Ammon's horn (tissue), 1 donor: ENCODE results near the gene APBA2.

Experiments used
- DNase-seq: peaks from one replicate; pipeline ENCODE4 v3.0.0-alpha.2; 2016; ENCODE audit warnings: low spot score

Gene APBA2

DNA sequence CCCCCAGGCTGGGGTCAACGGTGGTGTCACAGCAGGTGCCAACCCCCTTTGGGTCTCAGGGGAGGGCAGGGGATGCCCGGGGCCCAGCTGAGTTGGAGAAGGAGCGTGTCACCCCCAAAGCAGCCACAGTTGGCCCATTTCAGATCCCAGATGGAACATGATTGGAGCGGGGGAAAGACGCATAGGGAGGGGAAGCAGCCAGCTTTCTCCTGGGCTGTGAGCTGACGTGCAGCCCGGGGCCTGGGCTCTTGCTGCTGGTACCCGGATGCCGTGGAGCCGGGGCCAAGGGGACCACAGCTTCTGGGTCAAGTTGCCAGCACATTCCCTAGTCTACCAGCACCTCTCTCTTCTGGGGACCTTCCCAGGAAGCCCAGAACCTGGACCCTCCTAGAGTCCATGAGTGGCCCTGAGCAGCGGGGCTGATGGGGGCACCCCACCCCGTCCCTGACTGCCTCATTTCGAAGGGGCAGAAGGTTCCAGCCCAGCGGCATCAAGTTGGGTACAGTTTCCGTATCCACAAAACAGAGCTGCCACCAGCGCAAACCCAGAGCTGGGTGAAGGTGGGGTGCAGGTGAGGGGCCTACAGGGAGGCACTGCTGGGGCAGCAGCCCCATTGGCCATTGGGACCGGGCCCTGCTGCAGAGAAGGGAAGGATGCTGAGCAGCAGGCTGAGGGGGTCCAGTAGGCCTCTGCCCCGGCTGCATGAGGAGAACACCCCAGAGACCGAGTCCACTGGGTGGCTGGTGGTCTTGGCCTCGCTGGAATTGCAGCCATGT lies 235.0 kb downstream of the APBA2 start:
- no peak for DNase-seq

DNA sequence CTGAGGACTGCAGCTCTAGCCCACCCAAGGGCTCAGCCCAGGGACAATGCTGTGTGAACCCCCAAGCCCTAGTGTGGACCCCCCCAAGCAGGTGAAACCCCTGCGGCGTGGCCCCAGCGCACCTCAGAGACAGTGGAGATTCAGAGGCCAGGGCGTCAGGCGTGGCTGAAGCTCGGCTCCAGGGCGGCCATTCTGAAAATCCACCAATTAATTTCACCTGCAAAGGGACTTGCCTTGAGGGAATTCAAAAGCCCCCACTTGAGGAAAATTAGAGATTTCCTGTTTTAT lies 235.5 kb downstream of the APBA2 start:
- DNase-seq, result no peak

DNA sequence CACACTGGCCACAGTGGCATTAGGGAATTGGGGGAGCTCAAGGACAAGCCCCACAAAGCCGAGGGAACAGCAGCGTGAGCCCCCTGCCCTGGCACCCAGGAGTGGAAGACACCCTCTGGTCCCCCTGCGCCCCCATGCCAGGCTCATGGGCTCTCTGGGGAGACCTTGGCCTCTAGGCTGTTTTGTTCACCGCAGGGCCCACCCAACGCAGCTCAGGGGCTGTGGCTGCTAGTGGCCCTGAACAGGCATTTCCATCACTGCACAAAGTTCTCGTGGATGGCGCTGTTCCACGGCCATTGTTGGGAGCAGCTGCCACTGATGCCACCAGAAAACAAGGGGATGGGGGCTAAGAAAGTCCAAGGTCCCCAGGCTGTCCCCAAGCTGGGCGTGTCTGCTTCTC lies 236.1 kb downstream of the APBA2 start:
- no peak for DNase-seq

DNA sequence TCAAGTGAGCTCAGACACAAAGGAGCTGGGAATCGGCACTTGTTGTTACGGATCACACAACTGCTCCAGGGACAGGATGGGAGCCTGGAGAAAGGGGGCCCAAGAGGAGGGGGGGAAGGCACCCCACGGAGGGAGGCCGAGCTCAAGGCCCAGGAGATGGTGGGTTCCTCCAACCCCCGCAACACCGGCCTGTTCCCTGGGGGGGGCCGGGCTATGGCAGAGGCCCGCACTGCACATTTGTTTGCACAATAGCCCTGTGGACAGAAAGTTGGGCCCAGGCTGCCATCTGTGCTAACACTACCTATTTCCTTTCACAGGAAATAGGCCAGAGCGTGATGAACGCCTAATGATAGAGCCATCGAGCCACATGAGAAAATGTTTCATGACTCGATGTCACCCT lies 236.7 kb downstream of the APBA2 start:
- no peak for DNase-seq

DNA sequence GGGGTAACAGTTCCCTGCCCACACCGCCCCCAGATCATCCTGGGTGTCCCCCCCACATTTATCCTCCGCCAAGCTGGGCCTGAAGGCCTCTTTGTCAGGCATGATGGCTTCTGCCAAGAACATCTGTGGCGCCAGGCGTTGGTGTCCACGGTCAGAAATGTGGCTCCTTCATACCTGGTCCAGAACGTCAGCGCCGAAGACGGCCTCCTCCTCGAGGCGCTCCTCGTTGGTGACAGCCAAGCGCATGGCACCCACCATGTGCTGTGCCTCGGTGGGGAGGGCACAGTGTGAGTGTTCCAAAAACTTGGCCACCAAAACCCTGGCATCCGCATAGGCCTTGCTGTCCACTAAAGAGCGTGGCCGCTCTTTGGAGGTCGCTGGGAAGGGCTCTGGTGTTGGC lies 237.4 kb downstream of the APBA2 start:
- no peak for DNase-seq

DNA sequence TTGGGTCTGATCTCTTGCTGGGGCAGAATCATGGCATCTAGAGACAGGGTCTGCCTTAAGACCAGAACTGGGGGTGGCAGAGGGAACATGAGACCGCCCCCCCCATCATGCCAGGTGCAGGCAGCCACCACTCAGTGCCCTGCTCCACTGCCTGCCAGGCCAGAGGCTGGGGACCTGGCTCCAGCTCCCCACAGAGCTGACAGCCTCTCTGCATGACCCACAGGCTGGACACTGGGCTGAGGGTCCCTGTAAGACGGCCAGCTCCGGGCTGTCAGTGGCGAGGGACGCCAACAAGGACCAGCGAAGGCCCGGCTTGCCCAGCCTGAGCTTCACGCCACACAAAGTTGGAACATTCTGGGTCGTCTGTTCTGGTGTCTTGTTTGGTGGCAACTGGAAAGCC lies 238.2 kb downstream of the APBA2 start:
- no peak for DNase-seq

DNA sequence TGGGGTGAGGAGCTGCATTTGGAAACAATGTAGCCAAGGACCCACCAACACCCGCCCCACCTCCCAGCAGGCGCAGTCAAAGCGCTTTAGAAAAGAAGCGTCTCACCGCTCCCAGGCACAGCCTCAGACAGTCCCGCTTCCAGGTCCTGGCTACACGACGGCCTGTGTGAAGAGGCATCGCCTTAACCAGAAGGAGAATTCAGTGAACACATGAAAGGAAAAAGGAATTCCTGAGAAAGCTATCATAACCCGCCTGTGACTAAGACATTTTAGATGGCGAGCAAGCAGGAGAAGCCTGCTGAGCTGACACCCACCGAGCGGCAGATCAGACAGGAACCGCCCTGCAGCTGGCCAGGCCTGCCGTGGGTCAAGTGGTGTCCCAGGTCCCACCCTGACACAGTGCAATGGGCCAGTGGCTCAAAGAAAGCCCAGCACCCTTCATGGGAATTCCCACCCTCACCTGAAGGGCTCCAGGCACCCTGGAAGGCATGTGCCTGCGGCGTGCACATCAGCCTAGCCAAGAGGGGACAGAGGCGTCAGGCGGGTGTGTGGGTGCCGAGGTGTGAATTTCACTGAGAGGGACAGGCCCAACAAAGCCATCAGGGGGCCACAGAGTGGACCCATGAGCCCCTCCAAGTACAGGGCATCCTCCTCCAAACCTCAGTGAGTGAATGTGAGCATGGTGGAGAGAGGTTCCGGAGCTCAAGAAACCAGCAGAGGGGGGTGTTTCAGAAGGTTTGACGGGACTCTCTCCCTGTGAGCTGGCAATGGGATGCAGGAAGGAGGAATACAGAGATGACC lies 239.0 kb downstream of the APBA2 start:
- no peak for DNase-seq

DNA sequence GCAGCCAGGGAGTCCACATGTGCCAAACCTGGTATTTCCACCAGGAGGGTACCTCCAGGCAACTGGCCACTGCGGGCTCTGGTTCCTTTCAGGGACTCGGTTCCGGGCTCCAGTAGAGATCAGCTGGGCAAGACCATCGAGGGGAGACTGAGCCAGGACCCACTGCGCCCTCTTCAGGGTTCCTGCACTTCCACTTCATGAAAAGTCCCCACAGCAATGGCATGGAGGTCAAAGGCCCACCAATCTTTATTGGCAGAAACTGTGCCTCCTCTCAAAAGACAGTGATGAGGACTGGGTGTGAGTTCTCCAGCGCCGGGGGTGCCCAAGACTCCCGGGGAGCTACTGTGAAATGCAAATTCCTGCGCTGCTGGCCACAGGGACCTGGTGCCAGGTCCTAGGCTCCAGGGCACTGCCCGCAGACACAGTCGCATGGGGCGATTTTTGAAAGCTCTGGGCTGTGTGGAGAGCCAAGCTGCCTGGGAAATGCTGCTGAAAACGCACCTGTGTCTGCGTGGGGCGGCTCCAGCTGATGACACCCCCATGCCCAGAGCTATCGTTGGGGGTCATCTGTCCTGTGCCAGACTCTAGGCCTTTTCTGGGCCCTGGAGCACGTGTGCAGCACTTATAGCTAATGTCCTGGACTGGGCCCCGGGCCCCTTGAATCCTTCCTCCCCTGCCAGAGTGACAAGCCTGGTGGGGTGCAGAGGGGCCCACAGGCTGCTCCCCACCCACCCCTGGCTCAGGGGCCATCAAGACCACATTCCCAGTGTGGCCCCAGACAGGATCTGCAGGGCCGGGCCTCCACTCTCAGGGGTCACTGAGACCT lies 239.8 kb downstream of the APBA2 start:
- DNase-seq, result no peak

DNA sequence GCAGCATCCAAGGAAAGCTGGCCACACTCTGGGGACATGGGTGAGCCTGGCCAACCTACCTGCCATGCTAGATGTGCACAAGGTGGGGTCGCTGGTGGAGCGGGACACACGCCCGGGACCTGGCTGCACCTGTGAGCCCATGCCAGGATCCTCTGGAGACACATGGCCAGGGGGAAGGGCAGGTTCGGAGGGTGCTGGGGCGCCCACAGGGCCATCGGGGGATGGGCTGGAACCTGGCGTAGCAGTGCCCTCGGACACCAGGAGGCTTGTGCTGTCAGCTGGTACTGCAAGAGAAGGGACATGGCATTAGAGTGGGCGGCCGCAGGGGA lies 240.4 kb downstream of the APBA2 start:
- DNase-seq, result no peak

DNA sequence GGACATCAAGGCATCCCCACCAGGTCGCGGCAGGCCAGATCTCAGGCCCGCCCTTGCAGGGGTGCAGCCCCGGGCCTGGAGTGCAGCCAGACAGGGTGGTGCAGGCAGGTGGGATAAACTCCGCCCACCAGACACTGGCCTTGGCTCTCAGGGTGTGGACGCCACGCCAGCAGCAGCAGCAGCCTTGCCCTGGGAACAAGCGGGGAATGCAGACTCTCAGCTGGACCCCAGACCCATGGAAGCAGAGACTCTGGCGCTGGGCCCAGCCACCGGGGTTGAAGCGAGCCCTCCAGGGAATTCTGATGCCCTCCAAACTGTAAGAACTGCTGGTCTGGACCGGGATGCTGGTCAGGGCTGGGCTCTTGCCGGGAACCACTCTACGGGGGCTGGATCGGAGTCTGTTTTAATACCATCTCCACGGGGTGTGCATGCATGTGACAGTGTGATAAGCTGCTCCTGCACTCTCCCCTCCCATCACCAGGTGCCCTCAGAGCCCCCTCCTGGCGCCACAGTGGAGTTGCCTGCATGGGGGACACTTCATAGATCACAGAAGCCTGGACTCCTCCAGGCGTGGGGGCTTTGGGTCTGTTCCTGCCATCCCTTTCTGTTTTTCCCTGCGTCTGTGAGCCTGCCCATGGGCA lies 241.2 kb downstream of the APBA2 start:
- no peak for DNase-seq

DNA sequence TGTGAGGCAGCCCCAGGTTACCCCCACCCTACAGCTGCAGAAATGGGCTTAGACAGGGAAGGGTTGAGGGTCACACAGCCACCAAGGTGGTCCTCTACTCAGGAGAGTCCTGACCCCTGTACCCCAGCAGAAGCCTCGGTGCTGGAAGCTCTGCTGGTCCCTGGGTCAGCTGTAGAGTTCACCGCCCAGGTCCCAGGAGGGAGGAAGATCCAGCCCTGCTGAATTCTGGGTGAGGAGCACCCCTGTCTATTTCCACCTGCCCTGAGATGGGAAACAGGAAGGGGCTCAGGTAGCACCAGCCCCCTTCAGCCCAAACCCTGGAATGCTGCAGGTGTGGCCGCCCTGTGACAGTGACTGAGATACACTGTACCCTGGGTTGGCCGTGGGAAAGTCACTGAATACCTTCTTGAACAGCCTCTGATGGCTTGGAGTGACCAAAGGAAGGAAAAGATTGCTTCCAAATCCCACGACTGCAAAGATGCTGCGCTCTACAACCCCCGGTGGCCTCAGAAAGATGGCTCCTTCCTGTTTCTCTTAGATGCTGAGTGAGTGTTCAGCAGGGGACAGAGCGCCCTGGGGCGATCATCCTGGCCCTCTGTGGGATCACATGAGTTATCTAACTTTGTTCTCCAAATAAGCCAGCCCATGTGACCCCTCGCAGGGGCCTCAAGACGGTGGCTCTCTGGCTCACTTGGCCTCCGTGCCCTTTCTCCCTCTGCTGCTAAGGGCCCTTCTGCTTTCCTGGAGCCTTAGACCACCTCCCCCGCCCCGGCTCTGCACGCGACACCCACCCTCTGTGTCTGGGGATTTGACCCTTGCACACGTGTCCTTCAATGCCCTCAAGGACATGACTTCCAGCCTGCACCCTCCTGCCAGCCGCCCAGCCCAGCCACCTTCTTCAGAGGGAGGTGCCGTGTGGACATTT lies 242.0 kb downstream of the APBA2 start:
- DNase-seq, result no peak

DNA sequence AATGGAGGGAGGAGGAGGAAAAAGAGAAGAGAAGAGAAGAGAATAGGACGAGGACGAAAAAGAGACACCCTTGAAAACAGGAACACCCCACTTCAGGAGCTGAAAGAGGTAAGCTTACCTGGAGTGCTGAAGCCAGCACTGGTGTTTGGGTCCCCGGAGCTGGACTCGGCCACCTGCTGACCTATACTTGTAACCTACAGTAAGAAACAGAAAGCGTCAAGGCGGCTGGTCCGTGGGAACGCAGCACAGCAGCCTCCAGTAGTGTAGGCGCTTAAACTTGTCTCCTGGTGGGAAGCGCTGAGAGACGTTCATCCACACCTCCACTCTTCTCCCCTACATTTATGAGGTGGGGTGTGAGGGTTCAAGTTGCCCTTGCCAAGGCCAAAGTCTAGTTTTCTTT lies 242.9 kb downstream of the APBA2 start:
- DNase-seq, result no peak

DNA sequence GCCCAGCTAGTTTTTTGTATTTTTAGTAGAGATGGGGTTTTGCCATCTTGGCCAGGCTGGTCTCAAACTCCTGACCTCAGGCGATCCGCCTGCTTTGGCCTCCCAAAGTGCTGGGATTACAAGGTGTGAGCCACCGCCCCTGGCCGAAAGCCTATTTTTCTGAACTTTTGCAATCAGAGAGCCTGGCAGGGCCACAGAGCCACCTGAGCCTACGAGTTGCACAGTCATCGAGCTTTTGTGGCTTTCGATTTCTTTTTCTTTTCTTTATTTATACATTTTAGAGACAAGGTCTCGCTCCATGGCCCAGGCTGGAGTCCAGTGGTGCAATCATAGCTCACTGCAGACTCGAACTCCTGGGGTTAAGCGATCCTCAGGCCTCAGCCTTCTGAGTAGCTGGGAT lies 243.4 kb downstream of the APBA2 start:
- no peak for DNase-seq

DNA sequence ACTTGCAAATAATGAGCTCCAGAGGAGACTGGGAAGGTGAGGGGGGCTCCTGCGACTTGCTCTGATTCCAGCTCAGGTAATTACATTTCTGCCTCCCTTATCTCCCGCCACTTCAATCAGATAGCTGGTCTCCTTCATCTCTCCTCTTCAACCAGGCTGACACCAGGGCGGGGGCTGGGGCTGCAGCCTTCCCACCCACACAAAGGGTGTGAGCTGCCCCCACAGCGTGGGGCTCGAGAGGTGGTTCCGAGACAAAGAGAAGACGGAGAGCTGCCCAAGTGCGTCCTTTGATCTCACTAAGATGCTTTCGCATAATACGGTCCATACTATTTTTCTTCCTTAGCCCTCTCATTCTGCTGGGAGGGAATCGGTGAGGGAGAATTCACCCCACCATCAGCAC lies 244.2 kb downstream of the APBA2 start:
- DNase-seq, result no peak

DNA sequence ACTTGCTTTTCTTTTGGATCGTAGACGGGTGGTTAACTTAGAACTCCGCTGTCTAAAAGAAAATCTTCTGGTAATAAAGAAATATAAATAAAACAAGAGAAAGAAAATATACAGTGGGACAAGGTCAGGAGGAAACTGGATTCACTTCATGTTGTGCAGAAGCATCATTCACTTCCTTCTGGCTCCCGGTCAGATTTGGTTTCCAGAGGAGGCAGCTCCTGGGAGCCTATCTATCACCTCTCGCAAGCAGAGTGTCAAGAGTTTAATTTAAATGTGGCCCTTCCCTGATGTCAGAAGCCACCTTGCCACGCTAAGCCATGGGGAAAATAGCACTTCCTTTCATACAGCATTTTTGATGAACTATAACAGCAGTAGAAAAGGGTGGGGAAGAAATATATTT lies 244.7 kb downstream of the APBA2 start:
- no peak for DNase-seq

DNA sequence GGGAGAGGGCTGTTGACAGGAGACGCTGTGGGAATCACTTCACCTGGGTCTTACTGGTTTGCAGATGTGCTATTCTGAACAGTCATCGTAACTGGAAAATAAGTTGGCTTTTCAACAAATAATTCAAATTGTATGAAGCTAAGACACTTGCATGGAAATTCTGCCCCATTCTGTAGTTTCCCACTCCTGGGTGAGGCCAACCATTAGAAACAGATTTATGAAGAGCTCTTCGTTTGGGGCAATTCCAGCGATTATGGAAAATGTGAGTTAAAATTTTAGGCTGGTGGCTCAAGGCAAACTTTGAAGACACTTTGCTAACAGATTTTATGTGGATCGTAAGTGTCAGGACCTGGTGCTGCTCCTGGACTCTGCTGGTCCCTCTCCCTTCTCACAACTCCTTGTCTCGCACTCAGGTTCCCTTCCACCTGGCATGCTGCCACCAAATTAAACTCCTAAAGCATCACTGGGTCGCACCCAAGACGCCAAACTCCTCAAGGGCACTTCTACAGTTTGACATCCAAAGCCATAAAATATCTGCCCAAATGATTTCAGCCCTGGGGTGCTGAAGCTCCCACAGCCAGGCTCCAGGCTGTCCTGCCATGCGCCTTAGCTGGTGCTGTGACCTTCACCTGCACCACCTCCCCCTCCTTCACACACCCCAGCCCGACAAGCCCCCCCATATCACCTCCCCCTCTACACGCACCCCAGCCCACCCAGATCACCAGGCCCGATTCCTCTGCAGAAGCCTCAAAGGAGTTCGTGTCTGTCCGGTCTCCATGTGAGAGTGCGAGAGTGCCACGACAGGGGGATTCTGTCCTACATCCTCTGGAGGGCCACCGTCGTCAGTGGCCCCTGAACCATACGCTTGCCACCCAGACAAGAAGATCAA lies 245.4 kb downstream of the APBA2 start:
- DNase-seq, result no peak

DNA sequence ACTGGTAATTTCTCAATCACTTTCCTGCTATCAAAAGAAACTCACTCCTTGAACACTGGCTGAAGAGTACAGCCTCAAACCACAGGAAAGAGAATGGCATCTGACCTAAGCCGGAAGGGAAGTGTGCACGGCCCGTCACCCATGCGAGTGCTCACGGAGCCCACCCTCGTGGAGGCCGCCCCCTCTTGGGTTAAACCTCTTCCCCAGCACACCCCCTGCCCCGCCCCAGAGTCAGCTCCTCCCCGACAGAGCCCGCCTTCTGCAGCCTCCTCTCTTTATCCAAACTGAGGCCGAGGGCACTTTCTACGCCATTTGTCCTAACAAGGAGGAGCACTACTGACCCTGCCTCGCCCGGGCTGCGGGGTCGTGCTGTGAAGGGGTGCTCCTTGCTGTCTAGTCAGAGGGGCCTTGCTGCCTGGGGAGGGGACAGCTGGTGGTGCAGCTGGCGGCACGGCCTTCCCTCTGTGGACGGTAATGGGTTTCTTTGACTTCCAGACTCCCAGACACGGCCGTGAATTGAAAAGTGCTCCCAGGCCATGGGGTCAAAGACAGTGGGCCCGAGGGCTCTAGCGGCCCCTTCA lies 246.2 kb downstream of the APBA2 start:
- no peak for DNase-seq

DNA sequence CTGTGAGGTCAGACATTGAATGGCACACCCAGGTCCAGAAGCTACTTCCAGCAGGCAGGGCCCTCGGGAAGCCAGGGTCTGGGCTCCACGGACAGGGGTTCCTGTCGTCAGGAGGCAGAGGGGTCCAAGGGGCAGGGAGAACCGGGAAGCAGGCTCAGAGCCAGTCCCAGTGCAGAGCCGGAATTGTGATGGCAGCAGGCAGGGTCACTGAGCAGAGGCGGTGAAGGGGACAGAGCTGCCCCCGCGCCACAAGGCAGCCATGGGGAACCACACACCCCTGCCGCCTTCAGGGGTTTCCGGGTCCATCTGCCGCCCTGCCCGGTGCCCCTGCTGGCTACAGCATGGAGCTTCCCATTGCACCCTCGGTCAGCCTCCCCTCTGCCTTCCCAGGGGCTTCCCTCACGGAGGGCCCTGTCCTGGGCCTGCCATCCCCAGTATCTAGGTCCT lies 247.0 kb downstream of the APBA2 start:
- no peak for DNase-seq

DNA sequence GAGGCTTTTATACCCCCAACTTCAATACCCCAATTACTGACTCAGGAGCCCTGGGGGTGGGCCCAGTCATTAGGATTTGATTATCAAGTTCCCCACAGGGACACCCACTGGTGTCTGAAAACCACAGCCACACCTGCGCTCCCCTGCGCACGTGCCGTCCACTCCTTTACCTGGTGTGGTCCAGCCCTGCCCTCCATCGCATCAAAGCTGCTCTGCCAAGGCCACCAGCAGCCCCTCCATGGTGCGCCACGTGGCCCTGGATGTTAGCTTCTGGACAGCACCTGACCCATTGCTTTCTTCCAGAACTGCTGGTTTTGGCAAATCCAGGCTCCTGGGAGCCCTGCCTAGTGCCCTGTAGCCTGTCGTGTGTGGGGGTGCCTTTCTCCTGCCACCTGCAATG lies 247.5 kb downstream of the APBA2 start:
- DNase-seq, result no peak

DNA sequence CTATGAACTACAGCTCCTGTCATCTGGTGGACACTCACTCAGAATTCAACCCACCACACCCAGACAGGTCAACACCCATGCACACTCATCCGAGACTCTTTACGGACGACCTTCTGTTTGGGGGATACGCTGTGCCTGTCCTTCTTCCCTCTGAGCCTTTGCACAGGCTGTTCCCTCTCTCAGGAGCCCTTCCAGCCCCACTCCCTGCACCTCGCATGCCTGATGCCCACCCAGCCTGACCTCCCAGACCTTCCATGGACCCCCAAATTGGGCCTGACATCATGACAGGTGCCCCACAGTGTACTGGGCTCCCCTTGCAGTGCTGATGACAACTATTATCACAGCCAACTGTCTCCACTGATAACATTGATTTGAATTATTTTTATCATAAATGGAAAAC lies 248.0 kb downstream of the APBA2 start:
- no peak for DNase-seq
